Measurements from ENCODE around the gene SYT1. TPM values are rescaled to one million over a fixed set of nuclear protein-coding genes. Genes with fewer than 3 reads are reported as not detected.

Gene SYT1
- total and polyA plus RNA-seq, 2 of the 4 experiments (the other 2 are of a cell fraction): 2.8 to 3.0 TPM

- no peak overlapping the region for H3K56ac ChIP-seq (ENCODE audit: extremely low read depth, insufficient read depth, low read length)
- H3K27me3 ChIP-seq (ENCODE audit: control insufficient read depth, insufficient read depth, low read length): no peaks in the 10 kb centered on the region
- WGBS, 2 experiments (ENCODE audit: extremely low coverage in 2 of 2, insufficient read length in 1 of 2): no CpG with 5 or more reads among the region's 4 CpGs
- no peaks in the 10 kb centered on the region for H4K20me1 ChIP-seq (ENCODE audit: insufficient read depth, low read length)
- CTCF ChIA-PET: no interaction called here
- H3K27ac ChIP-seq (ENCODE audit: insufficient read depth, low read length): no peak overlapping the region
- no peaks in the 10 kb centered on the region for H3K36me3 ChIP-seq (ENCODE audit: control insufficient read depth, insufficient read depth, low read length)
- no peak overlapping the region for H2AK5ac ChIP-seq (ENCODE audit: low read depth, low read length)
- no peak overlapping the region for H3K4me3 ChIP-seq (ENCODE audit: insufficient read depth, low read depth, low read length)
- H3K18ac ChIP-seq (ENCODE audit: low read depth, low read length): no peak overlapping the region
- POLR2A ChIA-PET (ENCODE audit: unreplicated experiment): no interaction called here
- H3K4ac ChIP-seq (ENCODE audit: low read depth, low read length): no peak overlapping the region
- H4K5ac ChIP-seq (ENCODE audit: low read depth, low read length): no peak overlapping the region
- H2AFZ ChIP-seq (replicated peaks; ENCODE audit: low read length, poor library complexity): no peak overlapping the region
- no peak overlapping the region for H3K23ac ChIP-seq (ENCODE audit: low read depth, low read length)
- ATAC-seq (ENCODE audit: low read depth): no peak
- no peak overlapping the region for H2BK5ac ChIP-seq (ENCODE audit: low read depth, low read length, poor library complexity, severe bottlenecking)
- no peaks in the 10 kb centered on the region for H3K9me3 ChIP-seq (ENCODE audit: control insufficient read depth, insufficient read depth, low read length)
- dilution Hi-C loops (cut with HindIII; ENCODE audit: low sequenced_read_pairs, unreplicated experiment) (no loop called here), in situ Hi-C loops (cut with MboI; ENCODE audit: low sequenced_read_pairs) (no loop called here), intact Hi-C loops (cut with micrococcal nuclease) (no loop called here)
- no peak overlapping the region for H4K91ac ChIP-seq (ENCODE audit: insufficient read depth, low read depth, low read length)
- TF ChIP-seq SMC3 (IDR thresholded peaks at IDR 0.05; ENCODE audit: low read depth, low read length) (no peak), FOS (IDR thresholded peaks at IDR 0.05; ENCODE audit: low read depth, low read length) (no peak), NFE2L2 (IDR thresholded peaks at IDR 0.05; ENCODE audit: low read depth, low read length) (no peak), MAZ (IDR thresholded peaks at IDR 0.05; ENCODE audit: borderline replicate concordance, low read depth, low read length) (no peak), CTCF (conservative IDR thresholded peaks at IDR 0.05; ENCODE audit: low read depth, low read length) (no peak), RFX5 (IDR thresholded peaks at IDR 0.05; ENCODE audit: low read depth, low read length) (no peak), MXI1 (IDR thresholded peaks at IDR 0.05; ENCODE audit: borderline replicate concordance, low read depth, low read length) (no peak)
- TF ChIP-seq, protein P1, sequence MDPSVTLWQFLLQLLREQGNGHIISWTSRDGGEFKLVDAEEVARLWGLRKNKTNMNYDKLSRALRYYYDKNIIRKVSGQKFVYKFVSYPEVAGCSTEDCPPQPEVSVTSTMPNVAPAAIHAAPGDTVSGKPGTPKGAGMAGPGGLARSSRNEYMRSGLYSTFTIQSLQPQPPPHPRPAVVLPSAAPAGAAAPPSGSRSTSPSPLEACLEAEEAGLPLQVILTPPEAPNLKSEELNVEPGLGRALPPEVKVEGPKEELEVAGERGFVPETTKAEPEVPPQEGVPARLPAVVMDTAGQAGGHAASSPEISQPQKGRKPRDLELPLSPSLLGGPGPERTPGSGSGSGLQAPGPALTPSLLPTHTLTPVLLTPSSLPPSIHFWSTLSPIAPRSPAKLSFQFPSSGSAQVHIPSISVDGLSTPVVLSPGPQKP (IDR thresholded peaks at IDR 0.05; ENCODE audit: borderline replicate concordance, low read depth, low read length): no peak
- DNase-seq: no peak
- no peak overlapping the region for H3K4me2 ChIP-seq (ENCODE audit: low read depth, low read length)
- no peak overlapping the region for H2AK9ac ChIP-seq (replicated peaks; ENCODE audit: low read depth, low read length, poor library complexity)
- H2BK15ac ChIP-seq (ENCODE audit: low read depth, low read length): no peak overlapping the region
- no peak overlapping the region for H3K14ac ChIP-seq (replicated peaks; ENCODE audit: low read depth, low read length)
- no peaks in the 10 kb centered on the region for H3K79me1 ChIP-seq (ENCODE audit: low read depth in 1 of 2, low read length in 2 of 2)
- H2BK120ac ChIP-seq (ENCODE audit: low read depth, low read length): no peak overlapping the region
- no peak overlapping the region for H3K9ac ChIP-seq (ENCODE audit: low read depth, low read length)
- BruUV-seq (replicated peaks): no TSS peak
- no peak overlapping the region for H2BK20ac ChIP-seq (ENCODE audit: low read depth, low read length)
- H3K9me1 ChIP-seq (ENCODE audit: insufficient read depth, low read length): no peaks in the 10 kb centered on the region
- no peak overlapping the region for H4K8ac ChIP-seq (ENCODE audit: low read depth in 2 of 2, low read length in 2 of 2)
- H3K4me1 ChIP-seq (ENCODE audit: control insufficient read depth, insufficient read depth, low read length): peaks cover 2% of the 10 kb centered on the region; the same call in 1 of the 2 replicates
Observed at GRCh38 chr12:79187032-79187431, 322.5 kb downstream of the SYT1 start.
